GM12878 (cell line): ENCODE measurements around the gene TOMM20. TPM values are rescaled to one million over a fixed set of nuclear protein-coding genes. Genes with fewer than 3 reads are reported as not detected.

Source experiments
- ATF2 ChIP-seq: IDR thresholded peaks from 2 replicates; pipeline ENCODE4 v1.6.1; 2012; ENCODE audit warnings: low read length, inconsistent platforms
- BACH1 ChIP-seq: fragments of 450-650 bp; IDR thresholded peaks from 2 replicates; pipeline ENCODE4 v1.6.1; 2017; ENCODE audit warnings: mild to moderate bottlenecking, borderline replicate concordance
- BMI1 ChIP-seq: fragments of 450-650 bp; IDR thresholded peaks from 2 replicates; pipeline ENCODE4 v1.6.1; 2016; ENCODE audit warnings: mild to moderate bottlenecking, moderate library complexity, borderline replicate concordance
- CBFB ChIP-seq: IDR thresholded peaks from 2 replicates; pipeline ENCODE4 v1.6.1; 2016; ENCODE audit warnings: antibody characterized with exemption, low read depth
- CEBPZ ChIP-seq: fragments of 150-350 bp; IDR thresholded peaks from 2 replicates; pipeline ENCODE4 v1.6.1; 2016; ENCODE audit warnings: low read depth, low read length
- ESRRA ChIP-seq: IDR thresholded peaks from 2 replicates; pipeline ENCODE4 v1.6.1; 2012; ENCODE audit warnings: mild to moderate bottlenecking, low read length, improper control_type of control experiment
- ETV6 ChIP-seq, 2 experiments: fragments of 450-650 bp in 1 of 2; IDR thresholded peaks in 1 of 2; conservative IDR thresholded peaks in 1 of 2; 2 replicates each; pipeline ENCODE4 v1.6.1; 2014; ENCODE audit warnings: antibody characterized with exemption in 1 of 2, borderline replicate concordance in 1 of 2, low read depth in 1 of 2, mild to moderate bottlenecking in 1 of 2, moderate library complexity in 1 of 2
- IRF4 ChIP-seq: IDR thresholded peaks from 2 replicates; pipeline ENCODE4 v1.6.1; 2011; ENCODE audit warnings: low read depth, low read length
- MEF2B ChIP-seq: fragments of 450-650 bp; IDR thresholded peaks from 2 replicates; pipeline ENCODE4 v1.6.1; 2018; ENCODE audit warnings: mild to moderate bottlenecking, moderate library complexity; ENCODE audit not compliant: partially characterized antibody, poor library complexity, severe bottlenecking
- NFYA ChIP-seq: IDR thresholded peaks from 2 replicates; pipeline ENCODE4 v1.6.1; 2011; ENCODE audit warnings: low read depth, mild to moderate bottlenecking, low read length, improper control_type of control experiment, borderline replicate concordance
- PAX5 ChIP-seq: IDR thresholded peaks from 2 replicates; pipeline ENCODE4 v1.6.1; 2011; ENCODE audit warnings: low read depth, low read length, borderline replicate concordance
- POU2F2 ChIP-seq: IDR thresholded peaks from 3 replicates; pipeline ENCODE4 v1.6.1; 2011; ENCODE audit warnings: low read depth, mild to moderate bottlenecking, low read length, borderline replicate concordance
- SREBF1 ChIP-seq: IDR thresholded peaks from 2 replicates; pipeline ENCODE4 v1.6.1; 2012; ENCODE audit warnings: mild to moderate bottlenecking, low read length
- SRF ChIP-seq, 2 experiments: IDR thresholded peaks; 2 replicates each; pipeline ENCODE4 v1.6.1; 2011; ENCODE audit warnings: low read depth in 2 of 2, low read length in 2 of 2, mild to moderate bottlenecking in 1 of 2, moderate library complexity in 1 of 2
- TARDBP ChIP-seq: IDR thresholded peaks from 2 replicates; pipeline ENCODE4 v1.6.1; 2016; ENCODE audit warnings: borderline replicate concordance
- TCF12 ChIP-seq: IDR thresholded peaks from 2 replicates; pipeline ENCODE4 v1.6.1; 2011; ENCODE audit warnings: low read depth, mild to moderate bottlenecking, low read length
- ZNF24 ChIP-seq: fragments of 450-650 bp; IDR thresholded peaks from 2 replicates; pipeline ENCODE4 v1.6.1; 2017; ENCODE audit warnings: antibody characterized with exemption, mild to moderate bottlenecking
- ZNF687 ChIP-seq: fragments of 450-650 bp; IDR thresholded peaks from 2 replicates; pipeline ENCODE4 v1.6.1; 2017; ENCODE audit warnings: mild to moderate bottlenecking, moderate library complexity
- polyA plus RNA-seq, 11 experiments: library from polyadenylated mRNA; depleted of rRNA in 4 of 11; unstranded in 6 of 11; stranded (reverse) in 5 of 11; fragments of >200 nt; fragmentation: Nextera tagmentation in 4 of 11; fragmentation: Illumina TruSeq in 1 of 11; extraction: Ambion mirVana in 4 of 11; extraction: Trizol in 1 of 11; gene quantifications; 1 replicate in 1 of 11; 2 replicates in 10 of 11; pipeline versions ENCODE4 v1.2.1 to v1.2.3, GENCODE V29; 2011 to 2016; ENCODE audit warnings: inconsistent platforms in 2 of 11, missing spikeins in 2 of 11, low read depth in 1 of 11
- total RNA-seq, 4 experiments: library from RNA; depleted of rRNA in 3 of 4; stranded (reverse); fragments of >200 nt in 3 of 4; fragmentation: Illumina TruSeq in 1 of 4; extraction: Trizol in 1 of 4; gene quantifications; 2 replicates each; pipeline versions ENCODE4 v1.2.1 to v1.2.3, GENCODE V29; 2013 to 2021

Gene TOMM20
- total and polyA plus RNA-seq, 10 of the 15 experiments (the other 5 are each of a cell fraction or from before 2014, with no cell fraction given) = 39.8 to 138 (median 70.1) TPM

- TF ChIP-seq CEBPZ = no peak
- no peak for TF ChIP-seq CBFB
- TF ChIP-seq ATF2 = no peak
- TF ChIP-seq POU2F2 = peak; percentile 71; the same call in 1 of the 3 replicates
- TF ChIP-seq BMI1 = 0 out of 2 replicates have a peak, but pooled peaks have one; percentile 5
- no peak for TF ChIP-seq ESRRA
- TF ChIP-seq PAX5 = 0 out of 2 replicates have a peak, but pooled peaks have one; percentile 4
- TF ChIP-seq ZNF687 = peak; percentile 52; the same call in 1 of the 2 replicates
- TF ChIP-seq ETV6 (conservative IDR thresholded peaks at IDR 0.05 in 1 of 2, IDR thresholded peaks at IDR 0.05 in 1 of 2; ENCODE audit: borderline replicate concordance in 1 of 2, low read depth in 1 of 2) = peak in 1 of 2 experiments; percentile 22; a peak in 1 of 4 replicates
- TF ChIP-seq TARDBP = peak; percentile 27; the same call in 1 of the 2 replicates
- TF ChIP-seq SREBF1 = no peak
- TF ChIP-seq TCF12 = no peak
- no peak for TF ChIP-seq MEF2B
- TF ChIP-seq ZNF24 = no peak
- TF ChIP-seq SRF (IDR thresholded peaks at IDR 0.05; ENCODE audit: low read depth in 2 of 2, low read length in 2 of 2) = no peak
- no peak for TF ChIP-seq BACH1
- no peak for TF ChIP-seq NFYA
- peak; percentile 78 for TF ChIP-seq IRF4
These were observed 49.9 kb downstream of the TOMM20 start (continued) for GRCh38 chr1:235078480-235079381.
